Activated T-cell treated with anti-CD3 and anti-CD28 coated beads for 1 hour (primary cell): ENCODE data around the gene PDAP1.
"Not testable (repeated sequence)": the region's sequence is repeated elsewhere in the genome, so short reads cannot be mapped to it uniquely, and the experiment has no call there.

Experiments used
- DNase-seq: peaks from one replicate; pipeline ENCODE4 v3.0.0-alpha.2; 2020; ENCODE audit warnings: low read depth

The PDAP1 gene

GRCh38 chr7:99424932-99425730, 16.7 kb upstream of the PDAP1 start:
- no peak for DNase-seq

- DNase-seq: no peak
These were observed 14.2 kb upstream of the PDAP1 start for GRCh38 chr7:99422625-99423024.

GRCh38 chr7:99422186-99422585, 13.8 kb upstream of the PDAP1 start:
- DNase-seq: no peak

- DNase-seq: no peak
These were observed 12.6 kb upstream of the PDAP1 start for GRCh38 chr7:99420986-99421385.

GRCh38 chr7:99420213-99420612, 11.8 kb upstream of the PDAP1 start:
- no peak for DNase-seq

GRCh38 chr7:99419323-99420021, 11.1 kb upstream of the PDAP1 start:
- DNase-seq: no peak

- DNase-seq: no peak
These were observed 9.9 kb upstream of the PDAP1 start for GRCh38 chr7:99418260-99418659.

- not testable (repeated sequence) for DNase-seq
These were observed 7.2 kb upstream of the PDAP1 start for GRCh38 chr7:99415513-99416127.

- no peak for DNase-seq
These were observed 2.2 kb upstream of the PDAP1 start for GRCh38 chr7:99410635-99411034.

- DNase-seq: no peak
These were observed 1.4 kb upstream of the PDAP1 start for GRCh38 chr7:99409806-99410205.

- DNase-seq: no peak
These were observed 785 bp upstream of the PDAP1 start for GRCh38 chr7:99409192-99409572.

- DNase-seq: no peak
These were observed 472 bp downstream of the PDAP1 start for GRCh38 chr7:99407872-99408378.

- DNase-seq: no peak
These were observed 1.8 kb downstream of the PDAP1 start for GRCh38 chr7:99406557-99406956.

- DNase-seq: no peak
These were observed 3.4 kb downstream of the PDAP1 start for GRCh38 chr7:99404977-99405320.

GRCh38 chr7:99404235-99404976, 4.0 kb downstream of the PDAP1 start:
- DNase-seq: no peak

- no peak for DNase-seq
These were observed 4.6 kb downstream of the PDAP1 start for GRCh38 chr7:99403764-99404163.

- no peak for DNase-seq
These were observed 5.5 kb downstream of the PDAP1 start for GRCh38 chr7:99402854-99403253.

GRCh38 chr7:99399597-99399996, 8.8 kb downstream of the PDAP1 start:
- DNase-seq: no peak

- no peak for DNase-seq
These were observed 9.4 kb downstream of the PDAP1 start for GRCh38 chr7:99398891-99399445.

GRCh38 chr7:99397297-99397983, 11.0 kb downstream of the PDAP1 start:
- DNase-seq: no peak
